OCI-LY3 (cell line): ENCODE results near the gene SLC38A10.

Experiments
- H2AFZ ChIP-seq: fragments of 200-600, 300-600 bp; shearing (Covaris generic); 2 replicates; pipeline ENCODE4 v1.6.0; 2014; ENCODE audit warnings: antibody characterized with exemption, low read depth, low read length
- H3K27ac ChIP-seq: fragments of 200-600, 300-600 bp; sonication (generic); 2 replicates; pipeline ENCODE4 v1.5.1; 2014; ENCODE audit warnings: mild to moderate bottlenecking, low read length, moderate library complexity, mixed read lengths
- H3K27me3 ChIP-seq: fragments of 200-600, 300-600 bp; sonication (generic); 2 replicates; pipeline ENCODE4 v1.6.1; 2014; ENCODE audit warnings: low read depth, low read length, mixed read lengths
- H3K36me3 ChIP-seq: fragments of 200-600, 300-600 bp; sonication (generic); replicated peaks from 2 replicates; pipeline ENCODE3; 2014; ENCODE audit warnings: low read depth, low read length, mixed read lengths
- H3K4me1 ChIP-seq: fragments of 300-600, 200-600 bp; sonication (generic); 2 replicates; pipeline ENCODE4 v1.6.1; 2014; ENCODE audit warnings: low read length, mixed read lengths
- H3K4me2 ChIP-seq: fragments of 200-600, 300-600 bp; sonication (generic); 2 replicates; pipeline ENCODE4 v1.6.1; 2014; ENCODE audit warnings: low read length, mixed read lengths
- H3K4me3 ChIP-seq: fragments of 300-600, 200-600 bp; sonication (generic); 2 replicates; pipeline ENCODE4 v1.5.1; 2014; ENCODE audit warnings: antibody characterized with exemption, mild to moderate bottlenecking, low read length, moderate library complexity
- H3K79me2 ChIP-seq: fragments of 300-600, 200-600 bp; shearing (Covaris generic); 2 replicates; pipeline ENCODE4 v1.6.1; 2014; ENCODE audit warnings: mild to moderate bottlenecking, low read length, mixed read lengths
- H3K9ac ChIP-seq: fragments of 300-600, 200-600 bp; shearing (Covaris generic); 2 replicates; pipeline ENCODE4 v1.6.0; 2014; ENCODE audit warnings: mild to moderate bottlenecking, low read length, moderate library complexity
- H3K9me3 ChIP-seq: fragments of 200-600, 300-600 bp; shearing (Covaris generic); 2 replicates; pipeline ENCODE4 v1.6.1; 2014; ENCODE audit warnings: low read length, mixed read lengths; ENCODE audit not compliant: insufficient read depth
- H4K20me1 ChIP-seq: fragments of 200-600, 300-600 bp; sonication (generic); 2 replicates; pipeline ENCODE4 v1.6.1; 2016; ENCODE audit warnings: low read length, mixed read lengths; ENCODE audit not compliant: insufficient read depth
- EZH2phosphoT487 ChIP-seq: fragments of 200-600 bp; shearing (Covaris generic); IDR thresholded peaks from 2 replicates; pipeline ENCODE4 v1.6.1; 2018; ENCODE audit warnings: antibody characterized with exemption, mixed run types, low read depth
- TF ChIP-seq, protein P1 (sequence below): fragments of 200-600, 300-600 bp; sonication (generic); IDR thresholded peaks from 2 replicates; pipeline ENCODE4 v1.5.1; 2014; ENCODE audit warnings: antibody characterized with exemption, low read length, low read depth

The SLC38A10 gene

DNA sequence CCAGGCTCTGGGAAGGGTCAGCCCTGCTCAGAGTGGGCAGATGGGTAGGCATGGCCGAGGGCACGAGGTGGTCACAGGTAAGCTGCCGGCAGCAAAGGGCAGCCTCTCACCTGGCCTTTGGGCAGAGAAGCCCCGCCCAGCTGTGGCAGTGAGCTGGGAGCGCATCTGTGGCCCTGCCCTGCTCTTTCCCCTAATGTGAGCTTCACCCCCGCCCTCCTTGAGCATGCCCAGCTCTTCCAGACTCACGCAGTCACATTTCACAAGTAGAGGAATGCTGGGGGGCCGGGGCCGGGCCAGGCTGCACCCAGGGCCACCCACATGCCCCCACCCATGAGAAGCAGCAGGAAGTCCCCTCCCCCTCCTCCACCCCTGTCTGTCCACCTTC lies 40.7 kb upstream of the SLC38A10 start:
- Histone ChIP-seq H4K20me1 (no peaks in the 10 kb centered on the region), H3K4me3 (no peak overlapping the region), H2AFZ (no peak overlapping the region), H3K27me3 (peaks cover 16% of the 10 kb centered on the region), H3K36me3 (no peaks in the 10 kb centered on the region), H3K4me2 (no peak overlapping the region), H3K27ac (no peak overlapping the region), H3K9ac (no peak overlapping the region), H3K79me2 (no peaks in the 10 kb centered on the region), H3K4me1 (no peaks in the 10 kb centered on the region), H3K9me3 (no peaks in the 10 kb centered on the region)
- TF ChIP-seq EZH2phosphoT487: no peak
- TF ChIP-seq, protein P1, sequence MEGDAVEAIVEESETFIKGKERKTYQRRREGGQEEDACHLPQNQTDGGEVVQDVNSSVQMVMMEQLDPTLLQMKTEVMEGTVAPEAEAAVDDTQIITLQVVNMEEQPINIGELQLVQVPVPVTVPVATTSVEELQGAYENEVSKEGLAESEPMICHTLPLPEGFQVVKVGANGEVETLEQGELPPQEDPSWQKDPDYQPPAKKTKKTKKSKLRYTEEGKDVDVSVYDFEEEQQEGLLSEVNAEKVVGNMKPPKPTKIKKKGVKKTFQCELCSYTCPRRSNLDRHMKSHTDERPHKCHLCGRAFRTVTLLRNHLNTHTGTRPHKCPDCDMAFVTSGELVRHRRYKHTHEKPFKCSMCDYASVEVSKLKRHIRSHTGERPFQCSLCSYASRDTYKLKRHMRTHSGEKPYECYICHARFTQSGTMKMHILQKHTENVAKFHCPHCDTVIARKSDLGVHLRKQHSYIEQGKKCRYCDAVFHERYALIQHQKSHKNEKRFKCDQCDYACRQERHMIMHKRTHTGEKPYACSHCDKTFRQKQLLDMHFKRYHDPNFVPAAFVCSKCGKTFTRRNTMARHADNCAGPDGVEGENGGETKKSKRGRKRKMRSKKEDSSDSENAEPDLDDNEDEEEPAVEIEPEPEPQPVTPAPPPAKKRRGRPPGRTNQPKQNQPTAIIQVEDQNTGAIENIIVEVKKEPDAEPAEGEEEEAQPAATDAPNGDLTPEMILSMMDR: no peak

DNA sequence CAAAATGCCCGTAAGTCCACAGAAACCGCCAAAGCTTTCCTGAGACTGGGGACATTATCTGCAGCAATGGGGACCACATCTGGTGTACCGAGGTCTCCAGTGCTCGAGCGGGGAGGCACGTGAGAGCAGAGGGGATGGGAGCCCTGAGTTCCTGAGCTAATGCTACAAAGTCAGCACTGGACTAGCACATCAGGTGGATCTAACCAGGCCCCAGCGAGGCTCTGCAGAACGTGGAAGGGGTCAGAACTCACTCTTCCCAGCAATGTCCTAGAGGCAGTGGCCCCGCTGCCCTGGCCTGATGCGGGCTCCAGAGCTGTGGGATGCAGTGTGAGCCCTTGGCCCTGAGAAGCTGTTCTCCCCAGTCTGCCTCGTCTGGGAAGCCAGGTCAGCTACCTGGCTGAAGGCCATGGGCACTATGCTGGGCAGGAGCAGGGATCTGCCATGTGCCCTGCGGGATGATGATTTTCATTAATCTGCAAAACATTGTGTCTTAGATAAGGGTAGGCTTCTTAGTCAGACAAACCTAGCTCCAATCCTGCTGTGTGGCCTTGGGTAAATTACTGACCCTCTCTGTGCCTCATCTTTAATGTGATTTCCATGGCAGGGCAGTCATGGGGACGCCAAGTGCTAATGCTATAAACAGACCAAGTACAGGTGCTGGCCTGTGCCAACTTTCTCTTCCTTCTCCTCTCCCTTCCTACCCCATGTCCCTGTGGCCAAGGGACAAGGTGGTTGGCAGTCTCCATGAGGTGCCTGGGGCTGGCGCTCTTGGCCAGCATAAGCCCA lies 40.1 kb upstream of the SLC38A10 start:
- Histone ChIP-seq H3K9me3 (no peaks in the 10 kb centered on the region), H3K79me2 (no peaks in the 10 kb centered on the region), H3K4me1 (no peaks in the 10 kb centered on the region), H2AFZ (no peak overlapping the region), H3K27ac (no peak overlapping the region), H3K27me3 (peaks cover 16% of the 10 kb centered on the region), H4K20me1 (no peaks in the 10 kb centered on the region), H3K4me2 (no peak overlapping the region), H3K36me3 (no peaks in the 10 kb centered on the region), H3K4me3 (no peak overlapping the region), H3K9ac (no peak overlapping the region)
- TF ChIP-seq, protein P1: no peak
- no peak for TF ChIP-seq EZH2phosphoT487

DNA sequence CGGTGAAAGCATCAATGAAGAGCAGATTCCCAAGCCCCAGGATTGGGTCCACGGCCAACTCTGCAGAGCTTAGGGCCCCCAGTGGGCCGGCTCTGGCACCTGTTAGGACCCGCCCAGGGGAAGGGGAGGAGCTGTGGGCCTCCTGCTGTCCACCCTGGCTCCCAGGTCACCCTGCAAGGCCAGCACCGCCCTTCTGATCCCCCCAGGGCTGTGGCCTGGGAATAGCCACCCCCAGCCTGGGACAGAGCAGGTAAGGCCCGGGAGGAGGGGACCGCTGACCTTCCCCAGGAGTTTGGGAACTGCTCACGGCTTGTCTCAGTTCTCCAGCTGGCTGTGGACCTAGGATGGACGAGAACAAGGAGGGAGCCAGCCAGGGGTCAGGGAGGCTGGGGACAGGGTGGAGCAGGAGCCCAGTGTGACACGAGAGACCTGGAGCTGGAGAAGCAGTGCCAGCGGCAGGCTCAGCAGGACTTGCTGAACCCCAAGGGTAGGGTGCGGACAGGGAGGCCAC lies 39.3 kb upstream of the SLC38A10 start:
- Histone ChIP-seq H2AFZ (no peak overlapping the region), H3K4me2 (no peak overlapping the region), H3K79me2 (no peaks in the 10 kb centered on the region), H3K4me3 (no peak overlapping the region), H4K20me1 (no peaks in the 10 kb centered on the region), H3K4me1 (no peaks in the 10 kb centered on the region), H3K9me3 (no peaks in the 10 kb centered on the region), H3K27me3 (peaks cover 16% of the 10 kb centered on the region), H3K9ac (no peak overlapping the region), H3K27ac (no peak overlapping the region), H3K36me3 (no peaks in the 10 kb centered on the region)
- no peak for TF ChIP-seq EZH2phosphoT487
- TF ChIP-seq, protein P1: no peak

DNA sequence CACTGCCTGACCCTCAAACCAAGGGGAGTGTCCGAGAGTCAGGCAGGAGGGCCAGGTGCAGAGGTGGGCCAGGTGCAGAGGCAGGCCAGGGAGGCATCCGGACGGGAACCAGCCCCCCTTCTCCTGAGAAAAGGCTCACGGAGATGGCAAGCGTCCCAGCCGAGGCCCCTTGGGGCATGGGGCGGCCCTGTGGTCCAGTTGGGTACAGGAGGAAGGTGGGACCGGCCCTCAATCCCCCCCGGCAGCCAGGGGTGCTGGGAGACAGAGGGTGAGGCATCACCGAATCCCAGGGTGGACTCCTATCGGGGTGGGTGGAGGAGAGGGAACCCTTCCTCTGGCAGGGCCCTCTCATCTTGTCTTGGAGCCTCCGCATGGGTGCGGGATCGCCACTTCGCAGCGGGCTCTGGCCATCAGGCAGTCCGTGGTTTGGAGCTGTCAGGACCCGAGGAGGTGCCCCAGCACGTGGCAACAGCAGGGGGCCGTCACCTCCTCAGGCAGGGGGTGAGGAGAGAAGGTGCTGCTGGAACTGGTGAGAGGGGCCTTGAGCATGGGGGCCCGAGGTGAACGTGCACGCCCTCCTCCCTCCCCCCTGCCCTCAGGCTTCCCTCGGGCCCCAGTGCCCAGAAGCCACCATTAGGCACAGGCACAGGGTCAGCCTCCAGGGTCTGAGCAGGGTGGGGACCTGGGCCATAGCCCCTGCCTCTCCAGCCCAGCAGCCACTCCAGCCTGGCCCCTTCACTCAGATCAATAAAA lies 38.7 kb upstream of the SLC38A10 start:
- Histone ChIP-seq H3K79me2 (no peaks in the 10 kb centered on the region), H4K20me1 (no peaks in the 10 kb centered on the region), H3K4me2 (no peak overlapping the region), H3K36me3 (no peaks in the 10 kb centered on the region), H3K27ac (no peak overlapping the region), H3K9ac (no peak overlapping the region), H2AFZ (no peak overlapping the region), H3K4me3 (no peak overlapping the region), H3K4me1 (no peaks in the 10 kb centered on the region), H3K9me3 (no peaks in the 10 kb centered on the region), H3K27me3 (peaks cover 16% of the 10 kb centered on the region)
- TF ChIP-seq, protein P1: no peak
- TF ChIP-seq EZH2phosphoT487: no peak
